H1 (cell line): Measurements from ENCODE around the gene SPATA31E1. TPM values are rescaled to one million over a fixed set of nuclear protein-coding genes. Genes with fewer than 3 reads are reported as not detected.

ENCODE experiments used
- GABPA ChIP-seq: IDR thresholded peaks from 2 replicates; pipeline ENCODE4 v1.6.1; 2011; ENCODE audit warnings: mild to moderate bottlenecking, low read length, moderate library complexity, borderline replicate concordance; ENCODE audit not compliant: insufficient read depth
- HDAC6 ChIP-seq: IDR thresholded peaks from one replicate; pipeline ENCODE4 v1.7.1; 2012; ENCODE audit warnings: low read depth, mild to moderate bottlenecking, inconsistent platforms, low read length, moderate library complexity
- NRF1 ChIP-seq: IDR thresholded peaks from 2 replicates; pipeline ENCODE4 v1.6.1; 2011; ENCODE audit warnings: mild to moderate bottlenecking, low read depth, low read length, improper control_type of control experiment
- SRF ChIP-seq: IDR thresholded peaks from 2 replicates; pipeline ENCODE4 v1.6.1; 2011; ENCODE audit warnings: mild to moderate bottlenecking, low read depth, low read length, moderate library complexity
- TAF7 ChIP-seq: optimal IDR thresholded peaks from 2 replicates; pipeline ENCODE3; 2011; ENCODE audit warnings: low read depth, mild to moderate bottlenecking, inconsistent platforms, low read length, moderate library complexity, borderline replicate concordance
- polyA plus RNA-seq, 7 experiments: library from polyadenylated mRNA; depleted of rRNA in 3 of 7; stranded (reverse) in 5 of 7; unstranded in 2 of 7; fragments of >200 nt in 5 of 7; fragments of 200-250 nt in 2 of 7; gene quantifications; 1 replicate in 5 of 7; 2 replicates in 1 of 7; 4 replicates in 1 of 7; pipeline versions ENCODE4 v1.2.1 to v1.2.3, GENCODE V29; 2011 to 2013; ENCODE audit warnings: missing spikeins in 2 of 7, mixed read lengths in 2 of 7
- total RNA-seq: library from RNA; stranded (reverse); fragmentation: NEBNext Ultra II Directional; extraction: Animal tissue kit (Norgen Biotek cat#: 25700); gene quantifications from 2 replicates; pipeline ENCODE4 v1.2.1, GENCODE V29; 2021

The SPATA31E1 gene
- total and polyA plus RNA-seq, 2 of the 8 experiments (the other 6 are each of a cell fraction or from before 2014, with no cell fraction given) = 0.05 to 0.09 TPM

DNA sequence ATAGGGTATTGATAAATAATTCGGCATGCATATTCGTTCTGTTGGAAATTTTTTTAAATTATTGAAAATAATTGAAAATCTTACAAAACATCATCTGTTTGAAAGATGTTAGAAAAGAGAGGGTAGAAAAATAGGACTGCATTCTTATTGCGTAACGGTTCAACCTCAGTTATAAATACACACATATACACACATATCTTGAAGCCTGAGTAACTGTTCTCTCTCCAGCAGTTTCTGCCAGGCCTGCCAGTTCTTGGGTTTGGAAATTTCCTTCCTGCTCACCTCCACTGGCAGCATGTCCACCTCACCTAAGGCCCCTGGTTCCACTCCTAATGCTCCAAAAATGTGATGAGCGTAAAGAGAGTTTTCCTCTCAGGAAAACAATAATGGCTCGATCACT is 9.1 kb downstream of the SPATA31E1 start (continued):
- no peak for TF ChIP-seq HDAC6
- no peak for TF ChIP-seq NRF1
- TF ChIP-seq SRF = no peak
- no peak for TF ChIP-seq TAF7
- no peak for TF ChIP-seq GABPA
